GM23338 (cell line): ENCODE data around the gene PIK3AP1. TPM values are rescaled to one million over a fixed set of nuclear protein-coding genes. Genes with fewer than 3 reads are reported as not detected.

Experiments used
- ATAC-seq: fragments of 200-7000 bp; cut with Tn5 transposase; 3 replicates; pipeline ENCODE4 v1.9.1; 2020
- DNase-seq: peaks from one replicate; pipeline ENCODE4 v3.0.0-alpha.2; 2015; ENCODE audit warnings: low spot score
- H2AFZ ChIP-seq: fragments of 200-600 bp; sonication (generic); 2 replicates; pipeline ENCODE4 v1.8.0; 2016; ENCODE audit warnings: antibody characterized with exemption, mild to moderate bottlenecking, moderate library complexity
- H3F3A ChIP-seq: fragments of 200-600 bp; sonication (generic); replicated peaks from 2 replicates; pipeline ENCODE4 v1.8.0; 2017; ENCODE audit warnings: antibody characterized with exemption, mixed run types, low read depth
- H3K27ac ChIP-seq: fragments of 200-600 bp; sonication (generic); 2 replicates; pipeline ENCODE4 v1.6.1; 2016; ENCODE audit warnings: low read depth
- H3K27me3 ChIP-seq: fragments of 200-600 bp; sonication (generic); 2 replicates; pipeline ENCODE4 v1.8.0; 2016; ENCODE audit warnings: mild to moderate bottlenecking, mixed run types, moderate library complexity; ENCODE audit not compliant: insufficient read depth
- H3K36me3 ChIP-seq: fragments of 200-600 bp; sonication (generic); 2 replicates; pipeline ENCODE4 v1.8.0; 2016; ENCODE audit warnings: mild to moderate bottlenecking; ENCODE audit not compliant: insufficient read depth
- H3K4me1 ChIP-seq: fragments of 200-600 bp; sonication (generic); 2 replicates; pipeline ENCODE4 v1.8.0; 2016; ENCODE audit warnings: mild to moderate bottlenecking, moderate library complexity; ENCODE audit not compliant: insufficient read depth
- H3K4me2 ChIP-seq: fragments of 200-600 bp; sonication (generic); 2 replicates; pipeline ENCODE4 v1.7.1; 2017; ENCODE audit warnings: mixed run types
- H3K4me3 ChIP-seq: fragments of 200-600 bp; sonication (generic); 2 replicates; pipeline ENCODE4 v1.6.1; 2016; ENCODE audit warnings: mixed run types
- H3K79me2 ChIP-seq: fragments of 200-600 bp; sonication (generic); replicated peaks from 2 replicates; pipeline ENCODE4 v1.8.0; 2017; ENCODE audit warnings: mild to moderate bottlenecking; ENCODE audit not compliant: insufficient read depth
- H3K9me2 ChIP-seq: fragments of 200-600 bp; sonication (generic); 2 replicates; pipeline ENCODE4 v1.8.0; 2017; ENCODE audit not compliant: insufficient read depth
- H4K20me1 ChIP-seq: fragments of 200-600 bp; sonication (generic); replicated peaks from 2 replicates; pipeline ENCODE4 v1.8.0; 2017; ENCODE audit warnings: mild to moderate bottlenecking; ENCODE audit not compliant: insufficient read depth
- H3K27ac Mint-ChIP-seq: 2 replicates; pipeline ENCODE4 v1.8.0; 2020; ENCODE audit warnings: inconsistent platforms, mild to moderate bottlenecking, moderate library complexity, mixed read lengths
- H3K27me3 Mint-ChIP-seq: 3 replicates; pipeline ENCODE4 v1.8.0; 2022; ENCODE audit warnings: low read depth, mild to moderate bottlenecking, moderate library complexity, mixed read lengths, inconsistent platforms; ENCODE audit not compliant: insufficient read depth, poor library complexity
- H3K36me3 Mint-ChIP-seq: 3 replicates; pipeline ENCODE4 v1.8.0; 2021; ENCODE audit warnings: low read depth, mild to moderate bottlenecking, inconsistent platforms, moderate library complexity, mixed read lengths
- H3K4me1 Mint-ChIP-seq: 3 replicates; pipeline ENCODE4 v1.8.0; 2020; ENCODE audit warnings: mild to moderate bottlenecking, inconsistent platforms, mixed read lengths
- H3K4me3 Mint-ChIP-seq: 3 replicates; pipeline ENCODE4 v1.8.0; 2021; ENCODE audit warnings: moderate library complexity, mild to moderate bottlenecking, inconsistent platforms, mixed read lengths
- H3K9me3 Mint-ChIP-seq: 3 replicates; pipeline ENCODE4 v1.8.0; 2020; ENCODE audit warnings: moderate library complexity, mild to moderate bottlenecking, inconsistent platforms, mixed read lengths
- CREB1 ChIP-seq: fragments of 250-450 bp; sonication (Bioruptor Pico); IDR thresholded peaks from 2 replicates; pipeline ENCODE4 v1.5.0; 2020; ENCODE audit warnings: low read depth, mild to moderate bottlenecking, moderate library complexity
- EZH2 ChIP-seq: fragments of 200-600 bp; sonication (generic); IDR thresholded peaks from one replicate; pipeline ENCODE4 v1.8.0; 2017; ENCODE audit warnings: antibody characterized with exemption, mild to moderate bottlenecking, low read depth; ENCODE audit not compliant: unreplicated experiment
- EZH2phosphoT487 ChIP-seq: fragments of 200-600 bp; sonication (generic); IDR thresholded peaks from one replicate; pipeline ENCODE4 v1.8.1; 2018; ENCODE audit warnings: antibody characterized with exemption; ENCODE audit not compliant: unreplicated experiment
- JUNB ChIP-seq: IDR thresholded peaks from one replicate; pipeline ENCODE4 v1.6.1; 2016; ENCODE audit warnings: antibody characterized with exemption; ENCODE audit not compliant: unreplicated experiment
- NANOG ChIP-seq: IDR thresholded peaks from 2 replicates; pipeline ENCODE4 v1.6.1; 2016; ENCODE audit warnings: antibody characterized with exemption, borderline replicate concordance
- POLR2AphosphoS5 ChIP-seq: IDR thresholded peaks from 2 replicates; pipeline ENCODE4 v1.6.1; 2016; ENCODE audit warnings: antibody characterized with exemption, low read depth
- REST ChIP-seq: IDR thresholded peaks from one replicate; pipeline ENCODE4 v1.6.1; 2018; ENCODE audit warnings: antibody characterized with exemption; ENCODE audit not compliant: unreplicated experiment
- STAT1 ChIP-seq: IDR thresholded peaks from one replicate; pipeline ENCODE4 v1.6.1; 2016; ENCODE audit warnings: antibody characterized with exemption; ENCODE audit not compliant: unreplicated experiment
- ZNF114 ChIP-seq: fragments of 250-450 bp; sonication (Bioruptor Pico); IDR thresholded peaks from 2 replicates; pipeline ENCODE4 v1.5.0; 2020; ENCODE audit warnings: mild to moderate bottlenecking, moderate library complexity
- ZNF331 ChIP-seq: fragments of 250-450 bp; sonication (Bioruptor Pico); IDR thresholded peaks from 2 replicates; pipeline ENCODE4 v1.5.0; 2020; ENCODE audit warnings: low read depth, mild to moderate bottlenecking, moderate library complexity
- ZNF462 ChIP-seq: fragments of 250-450 bp; sonication (Bioruptor Pico); IDR thresholded peaks from 2 replicates; pipeline ENCODE4 v1.5.0; 2020; ENCODE audit warnings: mild to moderate bottlenecking, moderate library complexity
- polyA plus RNA-seq: library from polyadenylated mRNA; unstranded; fragments of >200 nt; fragmentation: Nextera tagmentation; extraction: Ambion mirVana; gene quantifications from 2 replicates; pipeline ENCODE4 v1.2.1, GENCODE V29; 2016
- total RNA-seq: library from RNA; depleted of rRNA; stranded (reverse); fragments of >200 nt; shearing (Covaris generic); gene quantifications from 2 replicates; pipeline ENCODE4 v1.2.3, GENCODE V29; 2014
- TF ChIP-seq, protein P1 (sequence below): IDR thresholded peaks from 2 replicates; pipeline ENCODE4 v1.6.1; 2016; ENCODE audit warnings: antibody characterized with exemption
- TF ChIP-seq, protein P2 (sequence below), 2 experiments: fragments of 200-600 bp in 1 of 2; sonication (generic) in 1 of 2; conservative IDR thresholded peaks; 2 replicates each; pipeline versions ENCODE4 v1.5.1 to v1.6.1; 2016 to 2017; ENCODE audit warnings: antibody characterized with exemption in 2 of 2, low read depth in 2 of 2, mild to moderate bottlenecking in 2 of 2, moderate library complexity in 1 of 2

The PIK3AP1 gene
- total and polyA plus RNA-seq, 2 experiments from 2014 or later: 0.65 to 2.3 TPM

GRCh38 chr10:96641396-96642295 is 78.7 kb downstream of the PIK3AP1 start:
- no peaks in the 10 kb centered on the region for H4K20me1 ChIP-seq
- peaks cover 6% of the 10 kb centered on the region for H3K27me3 Mint-ChIP-seq
- no peak overlapping the region for H3K4me3 Mint-ChIP-seq
- no peaks in the 10 kb centered on the region for H3K36me3 ChIP-seq
- H3K27ac ChIP-seq: no peak overlapping the region
- no peaks in the 10 kb centered on the region for H3K79me2 ChIP-seq
- TF ChIP-seq ZNF462 (no peak), NANOG (no peak), ZNF114 (CRISPR knock-in tag) (no peak), POLR2AphosphoS5 (no peak), REST (no peak), EZH2phosphoT487 (no peak), EZH2 (no peak), ZNF331 (no peak), CREB1 (no peak), JUNB (no peak), STAT1 (no peak)
- TF ChIP-seq, protein P1, sequence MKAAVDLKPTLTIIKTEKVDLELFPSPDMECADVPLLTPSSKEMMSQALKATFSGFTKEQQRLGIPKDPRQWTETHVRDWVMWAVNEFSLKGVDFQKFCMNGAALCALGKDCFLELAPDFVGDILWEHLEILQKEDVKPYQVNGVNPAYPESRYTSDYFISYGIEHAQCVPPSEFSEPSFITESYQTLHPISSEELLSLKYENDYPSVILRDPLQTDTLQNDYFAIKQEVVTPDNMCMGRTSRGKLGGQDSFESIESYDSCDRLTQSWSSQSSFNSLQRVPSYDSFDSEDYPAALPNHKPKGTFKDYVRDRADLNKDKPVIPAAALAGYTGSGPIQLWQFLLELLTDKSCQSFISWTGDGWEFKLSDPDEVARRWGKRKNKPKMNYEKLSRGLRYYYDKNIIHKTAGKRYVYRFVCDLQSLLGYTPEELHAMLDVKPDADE: no peak
- TF ChIP-seq, protein P2, sequence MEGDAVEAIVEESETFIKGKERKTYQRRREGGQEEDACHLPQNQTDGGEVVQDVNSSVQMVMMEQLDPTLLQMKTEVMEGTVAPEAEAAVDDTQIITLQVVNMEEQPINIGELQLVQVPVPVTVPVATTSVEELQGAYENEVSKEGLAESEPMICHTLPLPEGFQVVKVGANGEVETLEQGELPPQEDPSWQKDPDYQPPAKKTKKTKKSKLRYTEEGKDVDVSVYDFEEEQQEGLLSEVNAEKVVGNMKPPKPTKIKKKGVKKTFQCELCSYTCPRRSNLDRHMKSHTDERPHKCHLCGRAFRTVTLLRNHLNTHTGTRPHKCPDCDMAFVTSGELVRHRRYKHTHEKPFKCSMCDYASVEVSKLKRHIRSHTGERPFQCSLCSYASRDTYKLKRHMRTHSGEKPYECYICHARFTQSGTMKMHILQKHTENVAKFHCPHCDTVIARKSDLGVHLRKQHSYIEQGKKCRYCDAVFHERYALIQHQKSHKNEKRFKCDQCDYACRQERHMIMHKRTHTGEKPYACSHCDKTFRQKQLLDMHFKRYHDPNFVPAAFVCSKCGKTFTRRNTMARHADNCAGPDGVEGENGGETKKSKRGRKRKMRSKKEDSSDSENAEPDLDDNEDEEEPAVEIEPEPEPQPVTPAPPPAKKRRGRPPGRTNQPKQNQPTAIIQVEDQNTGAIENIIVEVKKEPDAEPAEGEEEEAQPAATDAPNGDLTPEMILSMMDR (conservative IDR thresholded peaks at IDR 0.05; ENCODE audit: low read depth in 2 of 2): no peak
- DNase-seq (no peak), ATAC-seq (no peak)
- H3K4me1 ChIP-seq: no peaks in the 10 kb centered on the region
- H3K9me2 ChIP-seq: no peaks in the 10 kb centered on the region
- no peaks in the 10 kb centered on the region for H3K4me1 Mint-ChIP-seq
- H3F3A ChIP-seq: no peaks in the 10 kb centered on the region
- H3K36me3 Mint-ChIP-seq: no peaks in the 10 kb centered on the region
- no peak overlapping the region for H2AFZ ChIP-seq
- no peak overlapping the region for H3K27ac Mint-ChIP-seq
- H3K4me3 ChIP-seq: no peak overlapping the region
- H3K27me3 ChIP-seq: no peaks in the 10 kb centered on the region
- no peaks in the 10 kb centered on the region for H3K9me3 Mint-ChIP-seq
- H3K4me2 ChIP-seq: no peak overlapping the region
